Activated naive CD4-positive, alpha-beta T cell (primary cell): Measurements from ENCODE around the gene RECQL5.
A peak's percentile ranks its signal among the peaks of the same experiment; 100 is the strongest.

ENCODE experiments used
- DNase-seq, 4 experiments: peaks; one replicate each; lab custom pipeline; 2025; lab: John Stamatoyannopoulos, UW

Gene RECQL5

GRCh38 chr17:75633486-75634375 is 33.2 kb downstream of the RECQL5 start:
- DNase-seq = peak in 3 of 4 experiments; percentile 18 to 36 (median 24)

- peak; percentile 63 to 81 (median 78) for DNase-seq
Measured at GRCh38 chr17:75632863-75633485, 34.0 kb downstream of the RECQL5 start, which contains the start of gene SMIM5. TSS of gene SMIM5 (plus strand) at chr17:75633434. CDS start at chr17:75640202, 6,768 bp downstream.

GRCh38 chr17:75632428-75632827 is 34.5 kb downstream of the RECQL5 start:
- no peak for DNase-seq

- no peak for DNase-seq
Measured at GRCh38 chr17:75631353-75631752, 35.6 kb downstream of the RECQL5 start.

- DNase-seq = no peak
Measured at GRCh38 chr17:75630071-75630917, 36.7 kb downstream of the RECQL5 start.

GRCh38 chr17:75629157-75629556 is 37.8 kb downstream of the RECQL5 start:
- DNase-seq = no peak

DNA sequence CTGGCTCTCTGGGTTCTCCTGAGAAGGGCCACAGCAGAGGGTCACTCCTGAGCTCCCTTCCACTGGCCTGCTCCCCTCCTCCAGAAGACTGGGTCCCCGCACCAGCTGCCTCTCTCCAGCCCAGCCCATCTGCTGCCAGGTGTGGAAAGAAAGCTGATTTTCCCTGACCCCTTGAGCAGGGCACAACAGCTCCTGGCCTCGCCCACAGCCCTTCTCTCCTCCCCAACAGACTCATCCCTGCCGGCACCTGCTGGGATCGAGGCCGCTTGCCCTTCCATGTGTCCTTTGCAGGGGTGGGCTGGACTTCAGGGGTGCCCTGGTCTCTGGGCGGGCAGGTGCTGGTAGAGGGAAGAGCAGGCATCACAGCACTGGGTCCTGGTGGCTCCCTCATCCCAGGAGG is 38.5 kb downstream of the RECQL5 start:
- DNase-seq = no peak

DNA sequence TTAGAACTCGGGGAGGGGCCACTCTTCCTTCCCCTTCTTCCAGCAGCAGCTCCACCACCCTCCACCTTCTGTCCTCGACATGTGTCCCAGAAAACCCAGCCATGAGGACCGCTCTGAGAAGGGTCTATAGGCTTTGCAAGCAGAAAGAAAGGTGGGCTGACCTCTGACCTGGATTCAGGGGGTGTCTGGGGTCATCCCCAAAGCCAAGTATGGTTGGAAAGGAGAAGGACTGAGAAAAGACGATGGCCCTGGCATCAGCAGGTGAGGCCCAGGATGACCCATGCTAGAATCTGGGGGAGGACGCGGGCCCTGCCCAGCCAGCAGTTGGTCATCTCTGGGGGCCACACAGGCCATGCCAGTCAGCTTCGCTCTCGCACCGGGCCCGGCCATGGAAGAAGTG is 39.9 kb downstream of the RECQL5 start:
- no peak for DNase-seq

- no peak for DNase-seq
Measured at GRCh38 chr17:75626496-75627038, 40.4 kb downstream of the RECQL5 start.

DNA sequence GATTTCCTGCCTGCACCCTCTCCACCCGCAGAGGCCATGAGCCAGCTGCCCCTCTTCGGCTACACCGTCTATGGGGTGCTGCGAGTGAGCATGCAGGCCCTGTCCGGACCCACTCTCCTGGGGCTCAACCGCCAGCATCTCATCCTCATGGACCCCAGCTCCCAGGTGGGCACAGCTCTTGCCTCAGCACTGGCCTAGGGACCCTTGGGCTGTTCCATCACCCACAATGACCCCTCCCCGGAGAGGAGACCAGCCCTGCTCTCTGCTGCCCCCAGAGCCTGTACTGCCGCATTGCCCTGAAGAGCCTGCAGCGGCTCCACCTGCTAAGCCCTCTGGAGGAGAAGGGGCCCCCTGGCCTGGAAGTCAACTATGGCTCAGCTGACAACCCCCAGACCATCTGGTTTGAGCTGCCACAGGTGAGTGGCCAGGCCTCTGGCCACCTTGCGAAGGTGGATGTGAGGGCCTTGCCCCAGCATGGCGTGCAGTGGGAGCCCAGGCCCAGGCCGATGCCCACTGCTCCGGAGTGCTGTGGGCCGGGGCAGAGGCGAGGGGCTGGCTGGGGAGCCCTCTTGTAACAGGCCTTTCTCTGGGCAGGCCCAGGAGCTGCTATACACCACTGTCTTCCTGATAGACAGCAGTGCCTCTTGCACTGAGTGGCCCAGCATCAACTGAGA is 41.0 kb downstream of the RECQL5 start:
- DNase-seq = peak in 1 of 4 experiments; percentile 9

- DNase-seq = no peak
Measured at GRCh38 chr17:75624714-75625345, 42.1 kb downstream of the RECQL5 start.

DNA sequence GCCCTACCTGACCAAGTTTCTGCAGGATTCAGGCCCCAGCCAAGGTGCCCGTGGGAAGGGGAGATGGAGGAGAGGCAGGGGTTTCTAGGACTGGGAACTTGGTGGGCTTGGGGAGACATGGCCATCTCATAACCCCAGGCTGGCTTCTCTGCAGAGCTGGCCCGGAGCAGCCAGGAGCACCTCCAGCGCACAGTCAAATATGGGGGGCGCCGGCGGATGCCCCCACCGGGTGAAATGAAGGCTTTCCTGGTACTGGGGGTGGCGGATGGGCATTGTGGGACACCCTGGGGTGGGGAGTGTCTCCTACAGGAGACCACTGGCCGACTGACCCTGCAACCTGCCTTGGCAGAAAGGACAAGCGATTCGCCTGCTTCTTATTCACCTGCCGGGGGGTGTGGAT is 42.9 kb downstream of the RECQL5 start:
- DNase-seq = no peak

DNA sequence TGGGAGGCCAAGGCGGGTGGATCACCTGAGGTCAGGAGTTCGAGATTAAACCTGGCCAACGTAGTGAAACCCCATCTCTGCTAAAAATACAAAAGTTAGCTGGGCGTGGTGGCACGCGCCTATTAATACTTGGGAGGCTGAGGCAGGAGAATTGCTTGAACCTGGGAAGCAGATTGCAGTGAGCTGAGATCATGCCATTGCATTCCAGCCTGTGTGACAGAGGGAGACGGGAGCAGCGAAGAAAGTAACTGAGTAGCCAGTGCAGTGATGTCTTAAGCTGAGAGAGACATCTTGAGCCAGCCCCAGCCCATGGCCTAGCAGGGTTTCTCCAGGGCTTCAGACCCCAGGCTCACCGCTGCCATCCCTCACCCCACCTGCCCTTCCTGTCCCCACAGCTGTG is 43.6 kb downstream of the RECQL5 start:
- no peak for DNase-seq

- DNase-seq = no peak
Measured at GRCh38 chr17:75622771-75623273, 44.1 kb downstream of the RECQL5 start.

- no peak for DNase-seq
Measured at GRCh38 chr17:75622076-75622475, 44.9 kb downstream of the RECQL5 start.

DNA sequence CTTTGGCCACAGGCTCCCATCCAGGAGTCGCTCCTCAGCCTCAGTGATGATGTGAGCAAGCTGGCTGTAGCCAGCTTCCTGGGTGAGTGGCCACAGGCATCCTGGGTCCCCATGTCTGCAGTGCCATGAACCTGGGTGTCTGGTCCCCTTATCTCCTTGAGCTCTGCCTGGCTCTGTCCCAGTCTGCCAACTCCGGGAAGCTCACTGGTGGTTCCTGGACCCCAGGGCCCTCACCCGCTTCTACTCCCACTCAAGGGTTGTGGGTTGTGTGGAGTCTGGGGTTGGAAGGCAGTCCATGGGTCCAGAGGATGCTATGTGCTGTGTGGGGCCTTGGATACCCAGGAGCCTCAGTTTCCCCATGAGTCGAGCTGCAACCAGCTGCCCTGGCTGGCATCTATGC is 45.5 kb downstream of the RECQL5 start:
- DNase-seq = no peak

DNA sequence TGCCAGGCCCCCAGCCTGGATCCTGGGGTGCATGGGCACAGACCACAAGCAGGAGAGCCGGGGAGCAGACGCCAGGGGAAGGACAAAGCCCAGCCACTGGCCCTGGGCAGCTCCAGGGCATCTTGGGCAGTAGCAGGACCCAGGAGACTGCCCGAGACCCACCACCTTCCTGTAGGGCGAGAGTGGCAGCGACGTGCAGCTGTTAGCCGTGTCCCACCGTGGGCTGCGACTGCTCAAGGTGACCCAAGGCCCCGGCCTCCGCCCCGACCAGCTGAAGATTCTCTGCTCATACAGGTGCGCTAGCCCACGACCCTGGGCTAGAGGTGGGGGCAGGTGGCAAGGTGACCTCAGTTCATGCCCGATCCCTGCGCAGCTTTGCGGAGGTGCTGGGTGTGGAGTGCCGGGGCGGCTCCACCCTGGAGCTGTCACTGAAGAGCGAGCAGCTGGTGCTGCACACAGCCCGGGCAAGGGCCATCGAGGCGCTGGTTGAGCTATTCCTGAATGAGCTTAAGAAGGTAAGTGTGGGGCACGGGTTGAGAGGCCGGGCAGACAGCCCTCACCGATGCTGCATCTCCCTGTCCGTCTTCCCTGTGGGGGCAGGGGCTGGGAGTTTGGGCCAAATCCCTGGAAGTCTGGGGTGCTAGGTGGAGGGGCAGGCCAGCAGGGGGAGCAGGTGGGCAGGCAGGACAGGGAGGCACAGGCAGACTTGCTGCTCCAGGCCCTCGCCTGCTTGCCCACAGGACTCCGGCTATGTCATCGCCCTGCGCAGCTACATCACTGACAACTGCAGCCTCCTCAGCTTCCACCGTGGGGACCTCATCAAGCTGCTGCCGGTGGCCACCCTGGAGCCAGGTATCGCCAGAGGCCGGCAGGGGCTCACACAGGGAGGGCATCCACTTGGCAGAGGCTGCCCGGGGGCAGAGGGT is 47.2 kb downstream of the RECQL5 start:
- no peak for DNase-seq

DNA sequence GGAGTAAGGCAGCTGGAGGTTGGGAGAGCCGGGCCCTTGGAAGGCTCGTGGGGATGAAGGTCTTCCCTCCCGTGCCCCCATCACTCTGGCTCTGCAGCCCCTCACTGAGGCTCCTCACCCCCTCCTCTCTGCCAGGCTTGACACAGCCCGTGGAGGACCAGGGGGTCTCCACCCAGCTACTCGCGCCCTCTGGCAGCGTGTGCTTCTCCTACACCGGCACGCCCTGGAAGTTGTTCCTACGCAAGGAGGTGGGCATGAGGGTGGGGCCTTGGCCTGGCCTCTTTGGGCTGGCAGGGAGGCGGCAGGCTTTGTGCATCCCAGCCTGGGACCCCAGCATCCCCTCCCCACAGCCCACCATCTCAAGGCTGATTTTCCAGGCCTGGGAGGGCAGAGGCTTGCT is 49.3 kb downstream of the RECQL5 start:
- DNase-seq = no peak

DNA sequence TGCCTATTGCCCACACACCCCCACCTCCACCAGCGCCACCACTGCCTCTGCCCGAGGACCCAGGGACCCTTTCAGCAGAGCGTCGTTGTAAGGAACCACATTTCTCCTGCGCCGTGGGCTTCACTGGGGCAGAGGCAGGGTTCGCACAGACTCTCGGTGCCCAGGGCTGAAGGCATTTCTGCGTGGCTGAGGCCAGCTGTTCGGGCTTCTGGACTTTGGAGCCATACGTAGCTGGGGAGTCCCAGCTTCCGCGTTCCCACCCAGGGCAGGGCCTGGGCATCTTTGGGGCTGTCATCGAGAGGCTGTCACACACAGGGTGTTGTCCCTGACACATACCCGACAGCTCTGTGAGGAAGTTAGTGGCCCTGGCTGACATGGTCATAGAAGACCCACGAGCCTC is 49.7 kb downstream of the RECQL5 start:
- no peak for DNase-seq
